ENCODE results near the gene ATP6V1C2.
"Not testable (repeated sequence)": the region's sequence is repeated elsewhere in the genome, so short reads cannot be mapped to it uniquely, and the experiment has no call there.

Gene ATP6V1C2

DNA sequence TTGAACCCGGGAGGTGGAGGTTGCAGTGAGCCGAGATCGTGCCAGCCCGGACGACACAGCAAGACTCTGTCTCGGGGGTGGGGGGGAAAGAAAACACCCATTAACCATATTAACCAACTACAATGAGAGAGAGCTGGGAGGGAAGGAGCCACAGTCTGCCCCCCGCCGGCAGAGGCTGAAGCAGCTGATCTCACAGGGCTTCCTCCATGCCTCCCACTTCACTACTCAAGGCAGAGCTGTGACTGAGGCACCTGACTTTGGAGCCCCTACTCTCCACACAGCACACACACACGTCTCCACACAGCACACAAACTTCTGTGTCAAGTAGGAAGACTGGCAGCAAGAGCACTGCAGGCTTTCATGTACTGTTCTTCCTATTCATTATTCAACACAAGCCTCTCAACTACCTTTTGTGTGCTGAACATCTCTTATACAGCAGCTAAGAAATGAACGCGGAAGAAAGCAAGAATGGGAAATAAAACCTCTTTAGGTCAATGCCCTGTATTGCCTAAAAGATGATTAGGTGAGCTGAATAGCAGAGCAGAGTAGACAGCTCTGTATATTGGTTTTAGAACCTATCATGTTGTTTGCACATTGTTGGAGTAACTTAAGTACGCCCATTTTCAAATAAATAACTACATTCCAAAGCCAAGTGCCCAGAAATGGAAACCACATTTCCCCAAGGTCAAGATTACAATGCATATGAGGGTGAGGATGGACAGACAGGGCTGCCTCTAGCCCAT, 65.0 kb downstream of the ATP6V1C2 start:
- DNase-seq (ENCODE audit: low read depth) = no peak

DNA sequence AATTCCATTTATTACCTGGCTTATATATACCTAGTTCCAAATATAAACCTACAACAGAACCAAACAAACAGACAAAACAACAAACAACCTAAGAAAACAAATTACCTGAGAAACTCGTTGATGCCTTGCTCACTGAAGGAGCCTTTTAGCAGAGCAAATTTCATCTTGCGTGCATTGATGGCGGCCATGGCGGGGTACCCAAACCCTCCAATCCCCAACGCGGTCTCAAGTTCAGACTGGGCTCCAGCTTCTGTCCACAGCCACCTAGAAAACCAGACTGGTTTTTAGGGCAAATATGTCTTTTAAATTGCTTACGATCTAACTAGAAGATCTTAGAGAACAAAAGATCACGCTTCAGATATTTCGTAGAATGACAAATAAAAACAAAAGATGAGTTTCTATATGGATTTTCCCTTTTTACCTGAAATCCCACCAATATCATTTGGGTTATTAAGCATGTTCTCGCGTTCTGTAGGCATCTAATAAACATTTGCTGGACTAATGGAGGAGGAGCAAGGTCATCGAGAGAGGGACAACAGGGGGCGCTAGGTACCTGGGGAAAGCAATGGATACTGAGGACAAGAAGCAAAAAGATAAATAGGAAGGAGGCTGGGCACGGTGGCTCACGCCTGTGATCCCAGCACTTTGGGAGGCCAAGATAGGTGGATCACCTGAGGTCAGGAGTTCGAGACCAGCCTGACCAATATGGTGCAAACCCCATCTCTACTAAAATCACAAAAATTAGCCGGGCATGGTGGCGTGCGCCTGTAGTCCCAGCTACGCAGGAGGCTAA, 65.9 kb downstream of the ATP6V1C2 start:
- DNase-seq (ENCODE audit: low read depth) = no peak

DNA sequence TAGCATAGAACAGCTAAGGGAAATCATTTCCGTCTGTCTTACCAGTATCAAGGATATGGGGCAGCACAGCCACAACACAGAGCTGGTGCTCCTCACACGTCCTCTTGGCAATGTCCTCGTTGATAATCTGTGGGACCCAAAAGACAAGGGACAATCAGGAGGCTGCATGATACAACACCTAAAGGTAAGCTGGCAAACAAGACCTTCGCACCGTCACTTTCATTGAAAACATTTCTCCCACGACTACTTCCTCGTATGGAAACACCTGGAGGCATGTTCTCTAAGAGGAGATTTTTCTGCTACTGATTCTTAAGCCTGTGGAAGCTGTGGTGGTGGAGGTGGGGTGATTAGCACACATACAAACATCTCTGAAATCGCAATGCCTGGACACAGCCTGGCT, 67.4 kb downstream of the ATP6V1C2 start:
- DNase-seq (ENCODE audit: low read depth) = no peak

DNA sequence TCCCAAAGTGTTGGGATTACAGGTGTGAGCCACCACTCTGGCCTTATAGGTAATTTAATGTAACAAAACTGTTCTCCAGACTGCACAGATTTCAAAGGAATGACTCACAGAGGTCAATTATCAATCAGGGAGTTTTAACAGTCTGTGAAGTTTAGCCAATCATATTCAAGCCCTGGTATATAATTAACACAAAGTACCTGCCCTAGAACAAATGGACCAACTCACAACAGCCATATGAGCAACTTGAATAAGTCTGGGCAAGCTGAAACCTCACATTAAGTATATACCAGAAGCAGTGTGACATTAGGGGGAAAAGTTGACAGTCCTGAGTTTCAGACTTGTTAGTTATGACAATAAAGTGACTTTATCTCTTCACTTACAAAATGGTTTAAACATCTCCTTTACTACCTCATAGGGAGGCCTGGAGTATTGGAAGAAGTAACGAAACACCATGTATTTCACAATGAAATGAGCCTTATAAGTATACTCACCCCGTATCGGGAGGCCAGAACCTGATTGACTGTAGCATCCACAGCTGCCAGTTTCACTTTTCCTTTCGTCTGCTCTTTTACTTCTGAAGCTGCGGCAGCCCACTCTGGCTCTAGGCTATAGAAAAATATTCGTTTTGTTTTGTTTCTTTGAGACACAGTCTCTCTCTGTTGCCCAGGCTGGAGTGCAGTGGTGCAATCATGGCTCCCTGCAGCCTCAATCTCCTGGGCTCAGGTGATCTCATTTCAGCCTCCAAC, 69.0 kb downstream of the ATP6V1C2 start:
- no peak for DNase-seq (ENCODE audit: low read depth)

DNA sequence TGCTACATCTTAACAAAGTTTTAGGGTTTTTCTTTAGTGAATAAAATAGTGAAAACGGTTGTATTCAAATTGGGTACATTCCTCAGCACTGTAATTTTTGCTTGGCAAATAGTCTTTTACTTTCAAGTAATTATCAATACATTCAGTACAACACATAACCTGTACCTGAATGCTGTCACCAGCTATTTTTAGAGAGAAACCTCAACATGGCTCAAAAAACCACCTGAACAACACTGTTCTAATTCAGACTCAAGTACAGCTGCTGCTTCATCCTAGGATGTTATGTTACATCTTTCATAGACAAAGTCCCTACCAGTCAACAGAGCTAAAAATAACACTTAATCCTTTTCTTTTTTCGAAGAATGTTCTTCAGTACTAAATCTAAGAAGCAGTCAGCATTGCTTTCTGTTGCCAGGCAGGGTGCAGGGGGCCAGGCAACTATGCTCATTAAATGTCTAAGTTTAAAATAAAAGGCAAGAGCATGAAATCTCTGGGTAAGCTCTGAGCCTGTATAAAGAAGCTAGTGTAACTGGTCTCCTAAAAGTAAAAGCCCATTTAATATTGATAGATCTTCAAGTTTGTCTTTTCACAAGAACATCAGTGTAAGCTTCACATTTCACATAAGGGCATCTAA, 70.7 kb downstream of the ATP6V1C2 start:
- DNase-seq (ENCODE audit: low read depth) = no peak

DNA sequence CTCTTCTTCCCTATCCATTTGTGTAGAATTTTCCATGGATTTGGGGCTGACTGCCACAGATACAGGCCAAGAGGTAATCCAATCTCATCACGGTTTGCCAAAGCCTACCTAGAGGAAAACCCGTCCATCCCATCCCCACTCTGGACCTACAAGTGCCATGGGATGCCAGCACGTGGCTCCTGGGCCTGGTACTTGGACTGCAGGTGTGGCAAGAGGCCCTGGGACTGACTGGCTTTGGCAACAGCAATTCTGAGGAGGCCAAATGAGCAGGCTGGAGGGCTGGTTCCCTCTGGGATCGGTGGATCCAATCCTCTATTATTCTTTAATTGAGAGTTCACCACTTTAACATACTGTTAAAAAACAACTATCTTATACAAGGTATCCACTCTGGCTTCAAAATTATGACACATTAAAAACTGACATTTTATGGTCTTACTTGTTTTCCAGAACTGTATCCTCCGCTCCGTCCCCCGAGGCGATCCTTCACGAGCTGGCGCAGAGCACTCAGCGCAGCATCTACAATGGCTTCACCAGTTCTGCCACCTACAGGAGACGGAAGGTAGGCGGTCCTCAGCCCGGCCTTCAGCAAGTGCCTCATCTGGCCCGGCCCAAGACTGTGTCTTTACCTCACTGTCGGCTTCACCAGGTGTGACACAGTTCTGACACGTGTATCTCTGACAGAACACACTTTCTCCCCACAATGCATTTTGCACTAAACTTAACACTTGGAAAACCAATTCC, 71.4 kb downstream of the ATP6V1C2 start:
- no peak for DNase-seq (ENCODE audit: low read depth)

DNA sequence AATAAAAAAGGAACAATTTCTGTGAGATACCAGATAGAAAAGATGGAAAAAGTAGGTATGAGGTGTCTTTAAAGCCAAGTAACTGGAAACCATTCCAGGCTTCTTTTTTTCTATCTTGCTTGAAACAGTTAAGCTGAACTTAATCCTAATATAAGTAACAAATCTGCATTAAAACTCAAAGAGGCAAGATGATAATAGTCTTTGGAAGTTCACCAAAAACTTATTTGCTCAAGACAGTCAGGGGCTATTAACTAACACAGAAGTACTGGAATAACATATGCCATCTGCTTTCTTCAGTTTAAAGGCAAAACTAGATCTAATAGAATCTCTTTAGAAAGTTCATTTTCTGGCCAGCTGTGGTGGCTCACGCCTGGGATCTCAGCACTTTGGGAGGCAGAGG, 72.4 kb downstream of the ATP6V1C2 start:
- no peak for DNase-seq (ENCODE audit: low read depth)

DNA sequence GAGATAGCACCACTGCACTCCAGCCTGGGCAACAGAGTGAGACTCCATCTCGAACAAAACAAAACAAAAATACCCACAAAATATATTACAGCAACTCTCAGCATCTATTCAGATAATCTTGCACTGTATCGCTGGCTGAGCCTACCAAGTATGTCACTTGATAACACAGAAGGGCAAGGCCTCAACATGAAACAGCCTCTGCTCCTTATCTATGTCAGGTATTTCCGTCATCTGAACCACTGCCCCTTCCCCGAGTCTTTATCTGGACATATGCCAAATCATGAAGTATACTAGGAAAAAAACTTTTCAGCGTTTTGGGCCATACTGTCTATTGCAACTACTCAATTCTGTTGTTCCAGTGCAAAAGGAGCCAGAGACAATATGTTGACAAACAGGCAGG, 73.4 kb downstream of the ATP6V1C2 start:
- DNase-seq (ENCODE audit: low read depth) = no peak

DNA sequence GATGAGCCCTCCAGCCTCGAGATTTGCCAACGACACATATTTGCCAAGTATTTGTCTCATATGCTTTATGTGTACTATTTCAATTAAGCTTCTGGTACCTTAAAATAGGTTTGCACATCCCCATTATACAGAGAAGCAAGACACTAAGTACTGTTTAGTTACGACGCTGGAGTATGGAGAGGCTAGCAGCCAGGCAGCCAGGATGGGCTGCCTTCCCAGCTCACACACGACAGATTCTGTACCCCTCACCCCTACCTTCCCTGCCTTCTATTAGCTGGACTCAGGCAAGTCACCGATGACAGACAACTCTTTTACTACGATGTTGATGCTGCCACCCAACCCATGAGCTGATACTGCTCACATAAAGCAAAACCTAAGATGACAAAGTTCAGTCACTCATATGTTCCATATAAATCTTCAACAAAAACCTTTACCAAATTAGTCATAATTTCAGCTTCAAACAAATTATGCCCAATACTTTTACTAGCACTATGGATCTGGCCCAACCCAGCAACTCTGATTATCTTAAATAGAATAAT, 74.1 kb downstream of the ATP6V1C2 start:
- DNase-seq (ENCODE audit: low read depth) = no peak

DNA sequence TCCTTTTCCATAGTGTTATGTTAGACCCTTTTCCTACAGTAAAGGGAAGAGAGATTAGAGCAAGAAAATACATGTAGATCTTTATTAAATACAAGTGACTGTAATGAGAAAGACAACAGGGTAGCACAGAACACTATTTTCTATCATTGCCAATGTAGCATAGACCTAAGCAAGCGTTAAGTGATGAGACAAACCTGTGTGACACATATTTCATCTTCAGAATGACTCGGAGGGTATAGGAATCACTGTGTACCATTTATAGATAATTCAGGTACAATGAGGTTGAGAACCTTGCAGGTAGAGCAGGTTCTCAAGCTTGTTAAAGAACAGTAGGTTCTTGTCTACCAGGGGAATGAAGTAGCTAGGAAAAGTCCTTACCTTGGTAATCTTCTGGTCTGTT, 75.3 kb downstream of the ATP6V1C2 start:
- no peak for DNase-seq (ENCODE audit: low read depth)

DNA sequence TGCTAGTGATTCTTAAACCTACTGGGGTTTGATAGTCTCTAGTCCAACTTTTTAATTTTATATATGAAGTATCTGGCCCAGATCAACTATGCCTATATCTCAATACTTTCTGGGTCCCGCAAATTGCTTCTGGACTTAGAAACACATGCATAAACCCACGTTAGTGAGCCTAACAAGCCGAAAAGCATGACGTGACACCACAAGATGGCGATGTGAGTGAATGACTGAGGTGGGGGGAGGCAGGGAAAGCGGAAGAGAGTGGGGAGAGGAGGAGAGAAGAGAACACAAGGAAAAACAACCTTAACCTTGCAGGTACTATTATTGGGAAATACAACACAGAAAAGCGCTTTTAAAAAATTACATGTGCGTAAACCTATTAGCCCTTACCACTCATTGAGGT, 77.4 kb downstream of the ATP6V1C2 start:
- no peak for DNase-seq (ENCODE audit: low read depth)

DNA sequence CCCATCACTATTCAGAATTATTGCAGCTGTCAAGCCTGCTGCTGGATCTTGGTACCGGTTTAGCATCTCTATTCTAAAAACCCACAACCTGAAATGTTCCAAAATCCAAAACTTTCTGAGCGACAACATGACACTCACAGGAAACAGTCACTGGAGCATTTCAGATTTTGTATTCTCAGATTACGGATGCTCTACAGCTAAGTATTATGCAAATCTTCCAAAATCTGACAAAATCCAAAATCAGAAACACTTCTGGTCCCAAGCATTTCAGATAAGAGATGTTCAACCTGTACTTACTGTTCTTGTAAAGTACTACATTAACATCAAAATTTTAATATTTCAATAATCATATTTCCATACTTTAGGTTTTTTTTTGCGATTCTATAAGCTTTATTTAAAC, 78.7 kb downstream of the ATP6V1C2 start:
- no peak for DNase-seq (ENCODE audit: low read depth)

DNA sequence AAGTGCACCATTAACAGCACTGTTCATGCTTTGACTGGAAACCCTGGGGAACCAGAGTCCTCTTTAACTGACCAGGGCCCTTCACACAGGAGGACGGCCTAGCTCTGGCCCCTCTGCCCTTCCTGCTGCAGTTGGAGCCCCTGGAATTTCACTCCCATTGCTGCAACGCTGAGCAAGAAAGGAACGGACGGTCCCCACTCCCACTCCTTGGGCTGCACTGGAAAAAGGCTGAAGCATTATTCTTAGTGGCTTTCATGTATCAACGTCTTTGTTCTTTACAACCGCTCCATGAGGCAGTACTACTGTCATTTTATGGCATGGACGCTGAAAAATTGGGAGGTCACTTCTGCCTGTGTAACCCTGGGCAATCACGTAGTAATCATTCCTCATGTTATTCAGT, 81.2 kb downstream of the ATP6V1C2 start:
- DNase-seq (ENCODE audit: low read depth) = no peak

DNA sequence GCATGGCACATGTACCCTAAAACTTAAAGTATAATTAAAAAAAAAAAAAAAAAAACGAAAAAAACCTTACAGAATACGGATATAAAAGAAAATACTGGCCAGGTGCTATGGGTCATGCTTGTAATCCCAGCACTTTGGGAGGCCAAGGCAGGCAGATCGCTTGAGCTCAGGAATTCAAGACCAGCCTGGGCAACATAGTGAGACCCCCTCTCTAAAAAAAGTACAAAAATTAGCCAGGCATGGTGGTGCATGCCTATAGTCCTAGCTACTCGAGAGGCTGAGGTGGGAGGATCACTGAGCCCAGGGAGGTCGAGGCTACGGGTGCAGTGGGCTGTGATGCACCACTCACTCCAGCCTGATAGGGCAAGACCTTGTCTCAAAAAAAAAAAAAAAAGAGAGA, 84.6 kb downstream of the ATP6V1C2 start:
- DNase-seq (ENCODE audit: low read depth) = not testable (repeated sequence)

DNA sequence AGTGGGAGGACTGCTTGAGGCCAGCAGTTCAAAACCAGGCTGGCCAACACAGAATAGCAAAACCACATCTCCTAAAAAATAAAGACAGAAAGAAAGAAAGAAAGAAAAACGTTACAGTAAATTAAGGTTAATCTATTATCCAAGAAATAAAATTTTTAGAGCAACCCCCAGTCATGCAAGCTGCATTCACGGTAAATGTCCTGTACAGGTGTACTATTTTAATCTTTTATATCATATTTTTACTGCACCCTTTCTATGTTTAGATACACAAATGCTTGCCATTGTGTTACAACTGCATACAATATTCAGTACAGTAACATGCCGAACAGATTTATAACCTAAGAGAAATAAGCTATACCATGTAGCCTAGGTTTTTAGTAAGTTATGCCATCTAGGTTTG, 85.1 kb downstream of the ATP6V1C2 start:
- DNase-seq (ENCODE audit: low read depth) = no peak

DNA sequence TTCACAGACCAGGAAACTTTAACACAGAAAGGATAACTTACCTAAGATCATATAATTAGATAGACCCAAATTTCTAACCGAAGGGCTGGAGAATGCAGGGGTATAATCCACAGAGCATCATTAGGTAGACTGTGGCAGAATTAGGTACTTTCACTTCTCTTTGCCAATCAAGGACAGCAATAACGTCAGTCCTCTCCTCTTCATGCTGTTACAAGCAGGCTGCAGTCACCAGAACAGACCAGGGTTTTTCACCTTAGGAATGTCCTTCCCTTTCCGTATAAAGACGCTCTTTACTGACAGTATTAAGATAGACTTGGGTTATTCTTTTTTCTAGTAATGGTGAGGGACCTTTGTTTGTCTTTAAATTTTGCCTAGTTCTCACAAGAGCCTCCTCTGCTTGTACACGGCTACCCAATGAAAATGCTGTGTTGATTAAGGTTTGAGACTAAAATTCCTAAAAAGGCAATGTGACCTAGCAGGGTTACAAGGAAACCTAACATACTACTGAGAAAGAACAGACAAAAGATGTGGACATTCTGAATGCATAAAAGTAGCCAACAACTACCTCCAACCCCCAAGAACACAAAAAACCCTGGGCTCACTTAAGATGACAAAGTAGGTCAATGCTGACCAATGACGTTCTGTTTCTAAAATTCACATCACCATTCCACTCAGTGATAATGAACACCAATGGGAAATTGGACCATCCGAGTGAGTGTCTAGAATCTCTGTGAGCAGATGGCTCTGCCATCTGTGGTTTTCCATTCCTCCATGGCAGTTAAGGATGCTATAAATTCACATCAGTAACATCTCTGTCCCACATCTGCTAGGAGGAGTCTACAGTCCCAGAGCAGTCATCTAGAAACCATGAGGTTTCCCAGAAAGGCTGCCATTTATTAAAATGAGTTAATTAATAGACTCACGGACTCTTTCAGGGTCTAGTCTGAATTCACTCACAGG, 89.1 kb downstream of the ATP6V1C2 start:
- DNase-seq (ENCODE audit: low read depth) = no peak

DNA sequence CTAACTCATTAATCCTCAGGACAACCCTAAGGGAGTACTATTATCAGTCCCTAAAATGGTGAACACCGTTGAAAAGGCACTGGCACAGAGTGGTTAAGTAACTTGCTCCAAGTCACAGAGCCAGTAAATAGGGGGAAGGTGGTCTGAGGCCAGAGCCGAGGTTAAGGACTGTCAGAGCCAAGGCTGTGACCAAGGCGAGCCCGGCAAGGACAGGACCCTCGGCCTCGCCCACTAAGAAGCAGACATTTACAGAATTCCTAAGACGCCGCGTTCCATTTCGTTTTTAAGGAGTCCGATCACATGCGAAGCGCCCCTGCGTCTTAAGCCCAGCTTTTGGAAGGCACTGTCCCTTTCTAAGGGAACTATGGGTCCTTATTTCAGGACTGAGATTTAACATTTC, 90.1 kb downstream of the ATP6V1C2 start:
- no peak for DNase-seq (ENCODE audit: low read depth)

DNA sequence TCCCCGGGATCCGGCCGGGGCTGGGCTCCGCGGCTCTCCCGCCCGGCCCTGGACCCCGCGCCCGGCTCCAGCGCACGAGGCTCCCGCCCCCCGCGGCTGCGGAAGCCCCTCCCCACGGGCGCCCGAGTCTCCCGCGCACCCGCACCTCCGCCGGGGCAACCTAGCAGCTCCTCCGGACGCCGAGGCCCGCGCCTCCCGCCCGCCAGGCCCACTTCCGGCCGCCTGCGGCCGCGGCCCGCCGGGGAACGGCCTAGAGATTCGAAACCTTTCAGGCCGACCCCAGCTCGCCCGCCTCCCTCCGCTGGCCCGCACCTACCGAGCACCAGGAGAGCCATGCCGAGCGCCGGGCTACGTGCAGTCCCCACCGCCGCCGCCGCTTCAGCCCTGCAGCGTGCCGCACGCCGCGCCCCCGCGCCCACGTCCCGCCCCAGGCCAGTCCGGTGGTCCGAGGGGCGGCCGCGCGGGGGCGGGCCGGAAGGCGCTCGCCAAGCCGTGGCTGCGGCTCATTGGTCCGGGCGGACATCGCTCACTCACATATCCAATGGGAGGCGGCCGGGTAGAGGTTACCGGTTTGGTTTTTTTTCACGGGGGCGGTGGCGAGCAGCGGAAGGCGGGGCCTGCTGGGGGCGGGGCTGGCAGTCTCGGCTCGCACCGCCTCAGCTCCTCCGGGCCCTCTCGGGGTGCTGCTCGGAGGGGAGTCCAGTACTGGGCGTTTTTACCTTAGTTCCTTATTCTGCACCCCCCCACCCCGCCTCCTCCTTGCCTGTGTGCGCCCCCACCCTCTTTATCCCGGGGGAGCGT, 91.1 kb downstream of the ATP6V1C2 start, which contains the start of gene PDIA6:
TSS of gene PDIA6 (minus strand) at position 424 of the 801 bp plus-strand sequence. CDS start at position 335, 89 bp downstream.
- DNase-seq (ENCODE audit: low read depth) = peak; percentile 87

All from stimulated activated CD8-positive, alpha-beta memory T cell treated with anti-CD3 and anti-CD28 coated beads, Interleukin-12 subunit alpha, Interleukin-12 subunit beta, amount 100 ng/mL, for 4 hours (primary cell).